HG03135 (cell line): ENCODE data around the gene MOSPD3.
"Not testable (repeated sequence)": the region's sequence is repeated elsewhere in the genome, so short reads cannot be mapped to it uniquely, and the experiment has no call there.

Source experiments
- ATAC-seq: cut with Tn5 transposase; IDR thresholded peaks from one replicate; pipeline ENCODE4 v1.9.1; 2021; ENCODE audit warnings: mild to moderate bottlenecking, moderate library complexity; ENCODE audit not compliant: unreplicated experiment

MOSPD3 gene

GRCh38 chr7:100611983-100612729 is at the start of gene MOSPD3:
MOSPD3 (plus strand) TSS chr7:100612540; CDS start chr7:100612792, 252 bp downstream.
- ATAC-seq = peak; percentile 90

GRCh38 chr7:100563100-100563564 is 49.2 kb upstream of the MOSPD3 start:
- no peak for ATAC-seq

GRCh38 chr7:100563809-100564400 is 48.4 kb upstream of the MOSPD3 start:
- no peak for ATAC-seq

- not testable (repeated sequence) for ATAC-seq
Measured at GRCh38 chr7:100564405-100564804, 47.9 kb upstream of the MOSPD3 start.

- ATAC-seq = no peak
Measured at GRCh38 chr7:100565133-100565571, 47.2 kb upstream of the MOSPD3 start.

GRCh38 chr7:100566018-100566531 is 46.3 kb upstream of the MOSPD3 start:
- no peak for ATAC-seq

GRCh38 chr7:100567031-100567730 is 45.2 kb upstream of the MOSPD3 start:
- ATAC-seq = no peak

GRCh38 chr7:100567751-100568175 is 44.6 kb upstream of the MOSPD3 start:
- no peak for ATAC-seq

- no peak for ATAC-seq
Measured at GRCh38 chr7:100568176-100568895, 44.0 kb upstream of the MOSPD3 start.

GRCh38 chr7:100568896-100569844 is 43.2 kb upstream of the MOSPD3 start:
- ATAC-seq = no peak

- ATAC-seq = no peak
Measured at GRCh38 chr7:100570954-100571828, 41.1 kb upstream of the MOSPD3 start.

GRCh38 chr7:100571829-100572116 is 40.6 kb upstream of the MOSPD3 start:
- no peak for ATAC-seq

GRCh38 chr7:100572281-100572948 is 39.9 kb upstream of the MOSPD3 start:
- no peak for ATAC-seq

GRCh38 chr7:100572949-100573675 is 39.2 kb upstream of the MOSPD3 start:
- no peak for ATAC-seq

GRCh38 chr7:100573691-100574361 is 38.5 kb upstream of the MOSPD3 start, which contains the start of gene SAP25:
SAP25 (minus strand) TSS chr7:100573900; CDS start chr7:100573742, 158 bp downstream.
- ATAC-seq = no peak

GRCh38 chr7:100574362-100575205 is 37.8 kb upstream of the MOSPD3 start:
- ATAC-seq = no peak
